SU-DHL-6 (cell line): ENCODE data around the gene AGPAT3.

Experiments
- CTCF ChIP-seq: fragments of 200-600 bp; sonication (generic); IDR thresholded peaks from one replicate; pipeline ENCODE4 v1.5.1; 2017; ENCODE audit warnings: antibody characterized with exemption, mild to moderate bottlenecking, low read length, moderate library complexity; ENCODE audit not compliant: insufficient read depth, poor library complexity, severe bottlenecking
- EZH2phosphoT487 ChIP-seq: fragments of 200-600 bp; sonication (generic), shearing (Covaris generic); conservative IDR thresholded peaks from 2 replicates; pipeline ENCODE4 v1.6.1; 2018; ENCODE audit warnings: mild to moderate bottlenecking, antibody characterized with exemption, low read length, moderate library complexity, mixed read lengths

- TF ChIP-seq CTCF, result no peak
- no peak for TF ChIP-seq EZH2phosphoT487
Observed at GRCh38 chr21:43903451-43904091, 38.5 kb downstream of the AGPAT3 start.
